Colon (tissue), 2 donors: ENCODE results near the gene BDNF.

ENCODE experiments used
- FAIRE-seq: peaks from 2 replicates; lab custom pipeline; 2012; peaks lifted over from hg19 to GRCh38; lab: Jason Lieb, UNC
- donor health status: control.
- donor health status: control.

BDNF gene

DNA sequence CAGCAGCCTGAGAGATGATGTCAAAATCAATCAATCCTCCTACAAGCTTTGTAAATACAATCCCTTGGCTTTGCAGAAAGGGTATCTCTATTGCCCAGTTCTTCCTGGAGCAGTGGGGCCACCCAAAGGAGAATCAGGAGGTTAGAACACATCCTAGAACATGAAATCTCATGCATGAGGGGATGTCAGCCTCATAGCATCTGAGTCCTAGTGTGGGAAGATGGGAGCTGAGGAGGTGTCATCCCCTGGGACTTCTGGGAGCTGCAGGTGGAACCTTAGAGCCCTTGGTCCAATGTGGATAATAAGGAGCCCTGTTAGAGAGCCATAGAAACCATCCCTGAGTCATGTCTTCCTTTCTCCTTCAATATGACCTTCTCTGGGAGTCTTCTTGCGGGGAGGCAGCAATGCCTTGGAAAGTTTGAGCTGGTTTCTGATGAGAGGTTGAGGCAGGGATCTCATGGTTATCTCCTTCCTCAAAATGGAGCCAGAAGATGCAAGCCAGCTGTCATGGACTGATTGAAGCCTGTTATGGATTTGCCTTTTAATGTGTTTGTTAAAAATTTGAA is 74.8 kb downstream of the BDNF start:
- FAIRE-seq = no peak

DNA sequence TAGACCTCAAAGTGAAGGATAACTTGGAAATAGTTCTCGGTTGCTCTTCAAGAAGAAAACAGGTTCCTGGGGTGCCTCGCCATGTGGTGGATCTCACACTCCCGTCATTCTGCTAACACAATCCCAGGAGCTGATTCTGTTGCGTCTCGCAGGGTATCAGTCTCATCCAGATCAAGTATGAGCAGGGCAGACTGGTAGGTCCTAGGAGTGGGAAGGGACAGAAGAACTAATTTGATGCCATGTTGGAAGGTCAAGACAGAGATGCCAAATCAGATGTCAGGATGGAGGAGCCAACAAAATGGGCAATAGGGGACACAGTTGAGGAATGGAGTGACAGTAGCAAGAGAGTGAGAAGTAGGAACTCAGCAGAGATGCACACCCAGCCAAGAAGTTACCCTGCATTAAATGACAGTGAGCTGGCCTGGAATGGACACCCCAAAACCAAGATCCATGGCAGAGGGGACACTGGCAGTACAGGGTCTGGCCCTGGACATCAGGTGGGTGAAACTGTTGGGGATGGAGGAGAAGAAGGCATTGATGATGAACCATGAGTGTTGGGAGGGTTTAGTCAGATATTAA is 76.2 kb downstream of the BDNF start:
- no peak for FAIRE-seq

- FAIRE-seq = no peak
Measured at GRCh38 chr11:27622541-27623300, 77.5 kb downstream of the BDNF start.

DNA sequence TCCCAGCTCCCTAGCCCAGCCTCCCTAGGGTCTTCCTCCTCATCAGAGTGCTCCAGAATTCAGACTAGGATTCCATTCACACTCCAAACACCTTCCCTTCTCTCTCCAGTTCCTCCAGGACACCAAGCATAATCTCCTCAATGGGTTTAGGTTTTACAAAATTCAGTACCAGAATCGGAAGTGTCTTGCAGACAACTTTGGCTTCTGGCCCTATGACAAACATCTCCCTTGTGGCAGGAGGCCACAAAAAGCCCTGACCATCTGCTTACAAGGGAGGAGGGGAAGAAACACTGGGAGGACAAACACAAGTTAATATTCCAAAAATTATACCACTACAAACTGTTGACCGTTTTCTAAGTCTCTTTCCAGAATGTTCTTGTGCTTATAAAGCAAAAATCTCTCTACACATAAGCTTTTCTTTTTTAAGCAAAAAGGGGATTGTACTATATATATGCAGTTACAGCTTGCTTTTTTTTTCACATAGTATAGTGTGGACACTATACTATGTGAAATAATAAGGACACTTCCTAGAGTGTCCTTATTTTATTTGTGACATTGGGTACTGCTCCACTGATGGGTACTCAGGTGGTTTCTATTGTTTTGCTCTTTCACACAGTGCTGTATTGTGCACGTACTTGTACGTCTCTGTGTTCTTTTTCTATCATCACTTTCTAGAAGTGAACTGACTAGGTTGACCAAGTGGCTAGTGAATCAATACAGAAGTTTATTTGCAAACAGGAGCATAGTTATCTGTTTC is 78.7 kb downstream of the BDNF start:
- FAIRE-seq = no peak

GRCh38 chr11:27619763-27620335 is 80.4 kb downstream of the BDNF start:
- FAIRE-seq = no peak

GRCh38 chr11:27619039-27619574 is 81.1 kb downstream of the BDNF start:
- no peak for FAIRE-seq

GRCh38 chr11:27618281-27618915 is 81.9 kb downstream of the BDNF start:
- no peak for FAIRE-seq

DNA sequence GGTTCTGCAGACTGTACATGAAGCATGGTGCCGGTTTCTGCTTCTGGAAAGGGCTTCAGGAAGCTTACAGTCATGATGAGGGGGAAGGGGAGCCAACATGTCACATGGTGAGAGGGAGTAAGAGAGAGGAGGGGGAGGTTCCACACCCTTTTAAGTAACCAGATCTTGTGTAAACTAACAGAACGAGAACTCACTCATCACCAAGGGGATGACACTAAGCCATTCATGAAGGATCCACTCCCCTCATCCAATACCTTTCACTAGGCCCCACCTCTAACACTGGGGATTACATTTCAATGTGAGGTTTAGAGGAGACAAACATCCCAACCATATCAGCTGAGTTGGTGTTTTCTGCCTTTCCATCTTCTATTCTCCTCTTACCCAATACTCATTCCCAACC is 83.5 kb downstream of the BDNF start:
- no peak for FAIRE-seq

DNA sequence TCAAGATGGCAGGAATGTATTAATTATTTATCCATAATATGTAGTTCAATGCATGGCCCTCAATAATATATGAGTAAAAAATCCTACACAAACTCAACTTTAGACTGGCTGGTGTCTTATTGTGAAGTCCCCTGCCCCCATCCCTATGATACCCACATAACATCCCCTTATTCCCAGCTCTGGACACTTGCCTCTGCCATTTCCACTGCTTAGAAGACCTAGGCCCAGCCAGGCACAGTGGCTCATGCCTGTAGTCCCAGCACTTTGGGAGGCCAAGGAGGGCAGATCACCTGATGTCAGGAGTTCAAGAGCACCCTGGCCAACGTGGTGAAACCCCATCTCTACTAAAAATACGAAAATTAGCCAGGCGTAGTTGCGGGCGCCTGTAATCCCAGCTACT is 84.4 kb downstream of the BDNF start:
- no peak for FAIRE-seq

- no peak for FAIRE-seq
Measured at GRCh38 chr11:27614092-27614491, 86.2 kb downstream of the BDNF start.

DNA sequence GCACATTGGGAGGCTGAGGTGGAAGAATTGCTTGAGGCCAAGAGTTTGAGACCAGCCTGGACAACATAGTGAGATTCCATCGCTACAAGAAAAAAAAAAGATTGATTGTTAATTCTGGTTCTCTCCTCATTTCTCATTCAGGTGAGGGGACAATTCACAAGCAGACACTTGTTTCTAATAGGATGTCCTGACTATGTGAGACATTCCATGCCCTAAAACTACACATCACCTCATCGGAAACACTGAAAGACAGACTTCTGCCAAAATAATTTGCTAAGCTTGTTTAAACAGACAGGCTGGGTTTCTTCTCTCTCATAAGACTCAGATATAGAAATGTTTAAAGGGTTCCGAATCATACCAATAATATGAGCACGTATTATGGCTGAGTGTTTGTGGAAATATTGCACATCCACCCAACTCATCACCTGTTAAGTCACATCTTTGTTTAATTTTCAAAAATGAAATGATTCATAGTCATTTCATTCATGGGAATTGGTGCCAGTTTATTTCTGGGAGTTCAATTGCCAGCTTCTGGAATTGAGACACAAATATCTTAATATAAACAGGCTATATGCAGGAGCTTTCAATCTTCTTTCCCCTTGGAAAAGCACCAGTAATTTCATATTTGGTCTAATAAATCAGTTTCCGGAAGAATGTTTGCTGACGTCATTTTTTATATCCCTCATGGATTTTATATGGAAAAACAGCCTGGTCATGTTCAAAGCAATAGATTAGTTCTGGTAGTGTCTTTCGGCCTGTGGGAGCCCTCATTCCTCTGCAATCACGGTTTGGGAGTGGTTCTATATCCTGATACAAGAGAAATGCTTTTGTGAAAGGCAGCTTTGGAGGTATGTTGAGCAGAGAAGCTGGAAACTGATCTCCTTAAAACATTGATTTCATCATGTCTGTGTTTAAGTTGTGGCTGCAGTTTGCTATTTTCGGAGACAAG is 87.0 kb downstream of the BDNF start:
- no peak for FAIRE-seq

DNA sequence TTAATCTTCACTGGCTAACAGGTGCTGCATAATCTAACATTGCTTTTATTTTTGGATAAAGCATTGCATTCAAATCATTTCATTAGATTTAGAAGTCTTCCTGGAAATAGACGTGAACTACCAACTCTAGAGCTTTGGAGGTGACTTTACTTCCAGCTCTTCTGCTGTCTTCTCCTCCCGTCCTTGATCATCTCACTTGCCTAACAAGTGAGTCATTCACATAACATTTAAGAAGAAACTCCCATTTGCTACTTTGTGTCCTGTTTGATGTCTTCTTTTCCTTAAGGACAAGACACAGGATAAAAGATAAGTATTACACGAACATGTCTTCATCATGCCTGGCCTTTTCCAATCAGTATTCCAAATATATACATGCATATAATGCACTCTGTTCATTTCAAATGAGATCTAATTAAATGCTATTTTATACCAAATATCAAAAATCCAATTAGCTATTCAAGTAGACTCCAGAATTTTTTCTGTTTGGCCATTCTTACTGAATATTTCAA is 88.3 kb downstream of the BDNF start:
- FAIRE-seq = no peak

DNA sequence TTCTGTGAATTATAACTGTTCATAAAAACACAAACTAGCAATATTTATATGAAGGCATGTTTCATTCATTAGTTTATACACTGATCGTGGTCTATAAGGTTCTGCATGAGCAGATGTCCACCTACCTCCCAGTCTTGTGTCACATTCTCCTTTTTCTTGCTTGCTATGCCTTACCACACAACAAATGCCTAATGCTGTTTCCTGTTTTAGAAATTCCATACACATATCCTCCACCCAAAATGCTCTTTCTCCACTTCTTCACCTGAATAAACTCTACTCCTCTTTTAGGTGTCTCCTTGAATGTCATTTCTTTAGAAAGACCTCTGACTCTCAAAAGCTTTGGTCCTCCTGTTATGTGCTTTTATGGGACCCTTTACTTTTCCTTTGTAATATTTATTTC is 88.9 kb downstream of the BDNF start:
- no peak for FAIRE-seq

DNA sequence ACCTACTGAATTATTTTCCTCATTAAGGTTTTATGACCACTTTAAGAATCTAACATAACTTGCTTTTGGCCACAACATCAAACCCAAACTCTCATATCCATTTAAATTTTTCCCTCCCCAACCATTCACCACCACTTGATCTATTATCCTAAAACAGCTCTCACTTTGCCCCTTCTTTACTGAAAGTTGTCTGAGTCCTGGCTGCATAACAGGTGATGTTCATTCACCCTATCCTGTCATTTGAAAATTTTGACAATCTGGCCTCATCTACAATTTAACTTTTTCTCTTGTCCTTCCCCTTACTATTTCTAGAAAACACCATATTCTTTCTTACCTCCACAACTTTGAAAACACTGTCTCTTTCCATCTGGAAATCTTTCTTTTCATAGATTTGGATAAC is 89.3 kb downstream of the BDNF start:
- no peak for FAIRE-seq

- FAIRE-seq = no peak
Measured at GRCh38 chr11:27610280-27610679, 90.0 kb downstream of the BDNF start.

- FAIRE-seq = no peak
Measured at GRCh38 chr11:27608951-27609350, 91.3 kb downstream of the BDNF start.

- FAIRE-seq = no peak
Measured at GRCh38 chr11:27605422-27605821, 94.8 kb downstream of the BDNF start.
